ENCODE data around the gene ME1.

The ME1 gene

DNA sequence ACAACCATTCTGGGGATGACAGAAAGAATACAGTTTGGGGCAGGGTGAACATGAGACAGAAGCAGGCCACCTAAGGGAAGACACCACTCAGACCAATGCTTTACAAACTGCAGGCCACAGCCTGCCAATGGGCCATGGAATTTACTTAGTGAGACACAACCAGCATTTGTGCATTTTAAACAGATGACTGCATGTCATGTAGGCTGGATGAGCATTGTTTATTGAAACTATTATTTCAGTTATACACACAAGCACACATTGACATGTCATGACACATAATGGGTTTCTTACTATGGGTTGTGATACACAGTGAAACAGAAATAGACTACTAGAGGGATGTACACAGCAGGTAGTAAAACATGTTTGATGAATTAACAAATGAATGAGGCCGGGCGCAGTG, 245.8 kb downstream of the ME1 start:
- DNase-seq, result no peak

DNA sequence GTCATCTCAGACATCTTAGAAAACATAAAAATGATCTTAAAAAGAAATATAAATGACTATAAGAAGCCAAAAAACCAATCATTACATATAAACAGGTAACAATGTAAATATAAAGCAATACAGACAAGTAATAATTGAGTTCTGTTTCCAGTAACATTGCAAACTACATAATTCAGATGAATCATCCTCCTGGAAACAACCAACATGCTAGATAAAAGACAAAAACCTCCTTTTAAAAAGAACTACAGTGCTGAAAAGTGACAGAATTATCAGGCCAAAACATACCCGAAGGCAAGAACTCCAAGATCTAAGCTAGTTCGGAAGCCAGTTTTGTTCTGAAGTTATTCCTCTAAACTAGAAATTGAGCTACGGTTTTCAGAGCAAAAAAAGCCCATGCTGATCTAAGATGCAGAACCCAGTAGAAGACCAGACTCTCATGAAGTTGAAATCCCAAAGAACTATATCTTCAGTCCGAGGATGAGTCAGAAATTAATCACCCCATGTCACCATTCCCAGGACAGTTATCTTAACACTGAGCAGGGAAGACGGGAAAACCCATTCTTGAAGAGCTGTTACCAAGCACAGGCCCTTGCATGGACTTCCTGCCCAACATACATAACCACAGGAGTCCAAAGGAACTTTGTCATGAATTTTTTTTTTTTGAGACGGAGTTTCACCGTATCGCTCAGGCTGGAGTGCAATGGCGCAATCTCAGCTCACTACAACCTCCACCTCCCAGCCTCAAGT, 247.6 kb downstream of the ME1 start:
- no peak for DNase-seq

DNA sequence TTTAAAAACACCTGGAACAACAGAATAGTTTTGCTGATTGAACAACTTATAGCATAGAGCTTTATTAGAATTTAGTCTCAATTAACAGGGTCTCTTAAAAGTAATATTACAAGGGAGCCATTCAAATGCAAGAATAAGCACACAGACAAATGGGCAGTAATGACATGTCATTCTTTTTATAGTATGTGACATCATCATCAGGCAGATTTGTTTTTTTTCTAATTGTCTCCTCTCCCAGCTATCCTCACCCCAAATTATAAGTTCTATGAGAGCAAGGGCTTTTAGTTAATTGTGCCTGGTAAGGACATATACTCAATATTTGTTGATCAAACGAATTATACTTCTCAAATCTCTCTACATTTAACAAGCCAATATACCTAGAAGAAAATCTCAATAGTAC, 248.7 kb downstream of the ME1 start:
- DNase-seq, result no peak

DNA sequence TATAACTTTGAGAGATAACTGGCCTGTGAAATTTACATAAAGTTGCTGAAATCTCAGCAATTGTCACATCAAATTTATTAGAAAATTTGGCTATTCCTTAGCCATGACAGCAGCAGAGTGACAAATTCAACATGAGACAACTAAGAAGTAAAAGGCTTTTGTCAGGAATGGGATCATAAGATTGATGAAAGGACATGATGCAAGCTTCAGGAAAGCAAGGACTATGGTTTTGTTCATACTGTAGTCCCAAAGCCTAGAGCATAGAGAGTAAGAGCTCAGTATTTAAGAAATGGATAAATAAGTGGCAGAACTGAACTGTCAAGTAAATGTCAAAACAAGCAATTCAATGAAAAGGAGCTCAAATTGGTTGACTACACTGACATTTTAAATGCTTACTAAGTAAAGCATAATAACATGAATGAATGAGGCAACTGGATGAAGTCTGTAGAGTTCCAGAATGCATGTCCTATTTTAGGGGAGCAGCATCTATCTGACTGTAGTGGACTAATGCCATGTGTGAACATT, 250.4 kb downstream of the ME1 start:
- DNase-seq, result no peak

DNA sequence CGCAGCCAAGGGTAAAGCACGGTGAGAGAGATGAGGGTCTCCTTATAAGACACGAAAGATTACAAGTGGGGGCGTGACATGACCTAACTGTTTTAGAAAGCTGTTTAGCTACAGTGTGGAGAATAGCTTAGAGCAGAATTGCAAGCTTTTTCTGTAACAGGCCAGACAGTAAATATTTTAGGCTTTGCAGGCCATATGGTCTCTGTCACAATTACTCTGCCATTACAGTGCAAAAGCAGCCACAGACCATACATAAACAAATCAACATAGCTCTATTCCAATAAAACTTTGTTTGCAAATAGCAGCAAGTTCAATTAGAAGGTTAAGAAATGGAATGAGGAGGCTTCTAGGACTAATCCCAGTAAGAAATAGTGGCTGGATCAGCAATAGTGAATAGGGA, 254.6 kb downstream of the ME1 start:
- no peak for DNase-seq

DNA sequence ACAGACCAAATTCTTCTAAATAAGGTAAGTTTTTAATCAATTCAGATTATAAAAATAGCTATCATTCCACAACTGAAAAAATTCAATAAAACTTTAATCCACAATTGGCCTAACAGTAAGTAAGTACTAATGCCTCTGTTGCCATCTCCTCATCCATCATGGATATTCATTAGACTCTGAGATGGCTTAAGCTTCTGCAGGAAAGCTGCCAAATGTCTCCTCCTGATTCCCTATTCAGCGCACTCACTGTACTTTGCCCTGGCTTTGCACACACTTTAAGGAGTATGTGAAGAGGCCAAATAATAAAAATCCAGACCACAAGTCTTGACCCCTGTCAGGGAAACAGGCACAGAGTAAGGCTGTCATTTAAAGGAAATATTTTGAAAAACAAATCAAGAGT, 261.3 kb downstream of the ME1 start:
- no peak for DNase-seq

DNA sequence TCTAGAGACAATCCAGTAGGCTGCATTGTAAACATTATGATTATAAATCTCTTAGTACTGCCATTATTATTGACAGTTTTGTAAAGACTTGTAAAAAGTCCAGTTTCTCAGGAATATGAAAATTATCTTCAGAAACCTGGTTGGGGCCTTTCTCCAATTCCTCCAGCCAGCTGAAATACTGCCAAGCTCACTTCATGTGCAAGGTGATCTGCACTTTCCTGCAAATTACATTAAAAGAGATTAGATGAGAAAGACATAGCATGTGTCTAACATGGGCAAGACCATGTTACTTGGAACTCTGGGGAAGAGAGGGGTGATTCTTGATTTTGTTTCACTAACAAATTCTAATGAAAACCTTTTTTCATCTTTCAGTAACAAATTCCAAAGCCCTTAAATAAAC, 261.7 kb downstream of the ME1 start:
- no peak for DNase-seq

DNA sequence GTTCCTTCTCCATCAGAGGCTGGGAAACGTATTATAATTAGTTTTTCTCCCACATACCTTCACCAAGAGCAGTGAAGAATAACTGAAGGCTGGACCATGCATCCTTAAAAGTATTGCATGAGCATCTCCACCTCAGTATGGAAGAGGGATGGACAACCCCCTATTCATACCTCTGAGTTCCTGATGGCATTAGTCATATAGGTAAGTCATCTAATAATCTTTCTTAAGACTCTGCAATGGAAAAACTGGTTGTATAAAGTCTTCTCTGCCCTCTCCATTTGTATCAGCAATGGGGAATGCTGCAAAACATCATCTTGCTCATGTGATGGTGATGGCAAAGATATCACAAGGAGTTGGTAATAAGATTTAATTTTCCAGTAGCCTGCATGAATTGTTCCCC, 262.3 kb downstream of the ME1 start:
- no peak for DNase-seq

DNA sequence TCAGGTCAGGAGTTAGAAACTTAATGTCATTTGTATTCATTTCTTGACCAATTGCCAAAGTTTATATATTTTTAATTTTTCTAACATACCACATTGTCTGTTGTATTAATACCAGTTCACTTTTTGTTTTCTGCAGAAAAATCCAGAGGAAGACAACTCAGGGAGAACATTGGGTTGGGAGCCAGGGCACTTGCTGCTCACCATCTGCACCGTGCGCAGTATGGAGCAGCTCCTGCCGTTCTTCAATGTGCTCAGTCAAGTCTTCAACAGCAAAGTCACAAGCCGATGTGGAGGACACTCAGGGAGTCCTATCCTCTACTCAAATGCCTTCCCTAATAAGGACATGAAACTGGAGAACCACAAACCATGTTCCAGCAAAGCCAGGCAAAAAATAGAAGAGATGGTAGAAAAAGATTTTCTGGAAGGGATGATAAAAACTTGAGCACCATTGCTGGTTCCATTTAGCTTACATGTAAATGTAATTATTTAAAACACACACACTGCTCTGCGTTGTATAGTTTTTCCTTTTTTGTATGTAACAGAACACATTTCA, 263.0 kb downstream of the ME1 start:
- DNase-seq, result no peak
